GM19193 (cell line): ENCODE data around the gene CENPV.

Experiments
- POLR2A ChIP-seq: IDR thresholded peaks from 4 replicates; pipeline ENCODE4 v1.6.1; 2011; ENCODE audit not compliant: insufficient read depth, insufficient read length; ENCODE audit errors: extremely low read depth

CENPV gene

GRCh38 chr17:16338391-16338790 lies 14.9 kb downstream of the CENPV start:
- TF ChIP-seq POLR2A, result no peak

- no peak for TF ChIP-seq POLR2A
Measured at GRCh38 chr17:16329519-16330271, 23.6 kb downstream of the CENPV start.

DNA sequence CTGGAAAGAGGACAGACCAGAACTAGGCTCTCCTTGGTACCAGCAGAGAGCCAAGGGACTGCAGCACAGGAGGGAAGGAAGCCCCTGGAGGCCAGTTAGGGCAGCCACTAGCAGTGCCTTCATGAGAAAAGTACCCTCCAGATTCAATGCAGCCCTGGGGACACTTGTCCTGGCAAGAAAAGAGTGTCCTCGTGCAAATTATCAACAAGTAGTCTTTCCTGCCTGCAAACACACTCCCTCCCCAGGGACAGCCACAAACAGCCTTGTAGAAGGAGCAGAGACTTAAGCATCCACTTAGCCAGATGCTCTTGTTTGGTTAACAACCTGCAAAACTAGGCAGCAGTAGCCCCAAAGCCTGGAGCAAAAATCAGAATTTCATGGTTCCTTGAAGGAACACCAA lies 24.3 kb downstream of the CENPV start:
- TF ChIP-seq POLR2A, result no peak

DNA sequence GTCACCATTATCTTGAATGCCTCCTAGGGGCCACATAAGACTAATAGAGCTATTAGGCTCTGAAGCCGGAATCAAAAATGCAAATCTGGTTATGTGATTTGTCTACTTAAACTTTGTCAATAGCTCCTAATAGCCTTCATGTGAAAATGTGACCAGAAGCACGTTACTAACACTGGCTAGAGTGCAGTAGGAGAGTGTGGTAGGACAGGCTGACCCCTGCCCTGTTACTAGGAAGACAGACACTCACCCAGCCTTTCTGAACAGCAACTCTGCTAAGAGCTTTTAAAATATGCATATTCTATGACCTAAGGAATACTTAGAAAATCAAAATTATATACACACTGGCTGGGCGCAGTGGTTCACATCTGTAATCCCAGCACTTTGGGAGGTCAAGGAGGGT lies 26.3 kb downstream of the CENPV start:
- no peak for TF ChIP-seq POLR2A

- no peak for TF ChIP-seq POLR2A
Measured at GRCh38 chr17:16325964-16326363, 27.3 kb downstream of the CENPV start.

- no peak for TF ChIP-seq POLR2A
Measured at GRCh38 chr17:16322636-16323035, 30.6 kb downstream of the CENPV start.

- TF ChIP-seq POLR2A, result no peak
Measured at GRCh38 chr17:16319969-16320368, 33.3 kb downstream of the CENPV start.

GRCh38 chr17:16314859-16315258 lies 38.4 kb downstream of the CENPV start:
- TF ChIP-seq POLR2A, result no peak

DNA sequence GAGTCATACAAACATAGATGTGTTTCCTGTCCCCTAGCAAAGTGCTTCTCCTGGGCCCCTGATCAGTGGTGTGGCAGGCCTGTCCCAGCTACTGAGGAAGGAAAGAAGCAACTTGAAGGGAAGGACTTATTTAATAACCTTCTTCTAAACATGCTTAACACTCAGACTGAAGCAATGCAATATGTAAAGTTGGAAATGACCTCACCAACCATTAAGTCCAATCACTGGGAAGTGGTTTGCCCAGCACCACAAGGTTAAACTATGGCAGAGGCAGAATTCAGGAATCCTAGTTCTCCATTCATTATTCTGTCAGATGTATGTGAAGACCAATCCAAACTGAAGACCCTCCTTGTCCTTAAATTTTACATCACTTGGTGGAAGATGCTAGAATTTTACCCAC lies 39.1 kb downstream of the CENPV start:
- TF ChIP-seq POLR2A, result no peak

GRCh38 chr17:16313139-16314090 lies 39.9 kb downstream of the CENPV start:
- TF ChIP-seq POLR2A, result no peak

DNA sequence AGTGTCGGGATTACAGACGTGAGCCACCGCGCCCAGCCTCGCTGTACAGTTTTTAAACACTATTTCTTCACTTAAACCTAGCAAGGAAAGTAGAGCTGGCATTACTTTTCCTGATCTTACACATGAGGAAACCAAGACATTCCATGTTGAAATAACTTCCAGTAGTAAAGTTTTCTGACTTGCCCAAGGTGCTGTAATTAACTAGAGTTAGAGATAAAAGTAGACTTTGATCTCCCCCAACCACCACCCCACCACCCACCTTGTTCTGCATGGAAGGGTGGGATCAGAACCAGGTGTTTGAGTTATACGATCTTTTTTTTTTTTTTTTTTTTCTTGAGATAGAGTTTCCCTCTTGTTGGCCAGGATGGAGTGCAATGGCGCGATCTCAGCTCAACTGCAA lies 47.1 kb downstream of the CENPV start:
- no peak for TF ChIP-seq POLR2A

DNA sequence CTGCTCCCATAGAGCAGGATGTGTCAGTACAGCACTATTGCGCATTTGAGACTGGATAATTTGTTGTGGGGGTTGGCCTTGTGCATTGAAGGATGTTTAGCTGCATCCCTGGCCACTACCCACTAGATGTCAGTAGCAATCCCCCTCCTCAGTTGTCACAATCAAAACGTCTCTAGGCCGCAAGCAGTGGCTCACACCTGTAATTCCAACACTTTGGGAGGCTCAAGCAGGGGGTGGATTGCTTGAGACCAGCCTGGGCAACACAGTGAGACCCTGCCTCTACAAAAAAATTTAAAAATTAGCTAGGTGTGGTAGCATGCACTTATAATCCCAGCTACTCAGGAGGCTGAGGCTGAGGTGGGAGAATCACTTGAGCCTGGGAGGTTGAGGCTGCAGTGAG lies 48.4 kb downstream of the CENPV start:
- TF ChIP-seq POLR2A, result no peak

DNA sequence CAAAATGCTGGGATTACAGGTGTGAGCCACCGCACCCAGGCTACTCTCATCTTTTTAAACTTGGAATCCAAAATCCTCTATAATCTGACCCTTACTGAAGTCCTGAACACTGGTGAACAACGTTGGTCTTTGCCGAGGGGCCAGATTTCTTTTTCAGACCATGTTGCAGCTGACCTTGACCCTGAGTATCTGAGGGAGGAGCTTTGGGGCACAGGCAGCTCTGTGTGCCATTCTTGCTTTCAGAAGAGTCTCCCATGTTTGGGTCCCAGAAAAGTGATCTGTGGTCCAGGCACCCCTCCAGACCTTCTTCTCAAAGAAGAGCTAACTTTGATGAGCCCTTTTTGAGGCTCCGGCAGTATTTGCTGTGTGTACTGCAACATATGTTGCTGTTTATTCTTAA lies 50.4 kb downstream of the CENPV start:
- TF ChIP-seq POLR2A, result no peak

- no peak for TF ChIP-seq POLR2A
Measured at GRCh38 chr17:16301963-16302855, 51.1 kb downstream of the CENPV start.

- no peak for TF ChIP-seq POLR2A
Measured at GRCh38 chr17:16300554-16300953, 52.7 kb downstream of the CENPV start.
